ENCODE data around the gene DMAC1. TPM values are rescaled to one million over a fixed set of nuclear protein-coding genes. Genes with fewer than 3 reads are reported as not detected.

The DMAC1 gene
- total RNA-seq, 2 experiments from 2014 or later = 58.6 to 61.0 TPM

GRCh38 chr9:7780261-7780988 is 19.2 kb downstream of the DMAC1 start:
- Mint-ChIP-seq H3K36me3 (ENCODE audit: low read depth) (no peaks in the 10 kb centered on the region), H3K27ac (no peak overlapping the region), H3K4me3 (no peak overlapping the region), H3K4me1 (ENCODE audit: low read depth) (peaks cover 9% of the 10 kb centered on the region), H3K27me3 (no peaks in the 10 kb centered on the region), H3K9me3 (no peaks in the 10 kb centered on the region)
- CTCF ChIA-PET = no interaction called here
- POLR2A ChIA-PET = no interaction called here
- no peak for DNase-seq
- no peak for TF ChIP-seq CTCF (IDR thresholded peaks at IDR 0.05)
- intact Hi-C loops (cut with micrococcal nuclease) = no loop called here
- no peak for ATAC-seq

GRCh38 chr9:7778851-7779600 is 20.6 kb downstream of the DMAC1 start:
- H3K4me3 Mint-ChIP-seq = no peak overlapping the region
- CTCF ChIA-PET = no interaction called here
- intact Hi-C loops (cut with micrococcal nuclease) = no loop called here
- no peak for DNase-seq
- H3K36me3 Mint-ChIP-seq (ENCODE audit: low read depth) = no peaks in the 10 kb centered on the region
- peaks cover 4% of the 10 kb centered on the region for H3K27me3 Mint-ChIP-seq
- H3K4me1 Mint-ChIP-seq (ENCODE audit: low read depth) = peaks cover 4% of the 10 kb centered on the region
- H3K27ac Mint-ChIP-seq = no peak overlapping the region
- no peak for ATAC-seq
- no peaks in the 10 kb centered on the region for H3K9me3 Mint-ChIP-seq
- TF ChIP-seq CTCF (IDR thresholded peaks at IDR 0.05) = no peak
- POLR2A ChIA-PET = no interaction called here

DNA sequence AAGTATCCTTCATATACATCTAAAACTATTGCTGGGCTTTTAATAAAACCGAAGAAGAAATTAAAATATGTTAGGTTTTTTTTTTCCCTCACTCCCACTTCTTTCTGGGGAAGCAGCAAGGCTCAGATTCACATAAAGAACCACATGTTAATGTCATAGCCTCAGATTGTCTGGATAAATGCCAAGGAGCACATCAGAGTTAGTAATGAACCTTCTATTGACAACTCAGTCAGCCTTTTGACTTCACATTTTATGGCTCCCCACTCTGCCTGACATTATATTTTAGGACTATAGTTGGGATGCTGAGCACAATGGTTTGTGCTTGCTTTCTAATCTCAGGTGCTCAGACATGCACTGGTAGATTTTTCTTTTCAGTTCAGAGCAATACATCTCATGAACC is 21.8 kb downstream of the DMAC1 start:
- ChIA-PET POLR2A (no interaction called here), CTCF (no interaction called here)

GRCh38 chr9:7770111-7770510 is 29.5 kb downstream of the DMAC1 start:
- intact Hi-C loops (cut with micrococcal nuclease) = no loop called here
- no peaks in the 10 kb centered on the region for H3K4me1 Mint-ChIP-seq (ENCODE audit: low read depth)
- no peak overlapping the region for H3K27ac Mint-ChIP-seq
- H3K27me3 Mint-ChIP-seq = peaks cover 5% of the 10 kb centered on the region
- H3K36me3 Mint-ChIP-seq (ENCODE audit: low read depth) = no peaks in the 10 kb centered on the region
- no peak for DNase-seq
- POLR2A ChIA-PET = no interaction called here
- H3K9me3 Mint-ChIP-seq = peaks cover 2% of the 10 kb centered on the region
- no peak for ATAC-seq
- CTCF ChIA-PET = interaction anchor here (1.5 kb wide), 1 partner anchor 111 kb away, joined by 3 read pairs; no protein-coding TSS in a partner anchor
- no peak for TF ChIP-seq CTCF (IDR thresholded peaks at IDR 0.05)
- no peak overlapping the region for H3K4me3 Mint-ChIP-seq

More for the DNA sequence above, 21.8 kb downstream of the DMAC1 start:
- no peak overlapping the region for H3K4me3 Mint-ChIP-seq
- no peak for DNase-seq
- no peak for ATAC-seq
- no peak for TF ChIP-seq CTCF (IDR thresholded peaks at IDR 0.05)
- no peaks in the 10 kb centered on the region for H3K9me3 Mint-ChIP-seq
- H3K27ac Mint-ChIP-seq = no peak overlapping the region
- H3K36me3 Mint-ChIP-seq (ENCODE audit: low read depth) = no peaks in the 10 kb centered on the region
- H3K4me1 Mint-ChIP-seq (ENCODE audit: low read depth) = no peaks in the 10 kb centered on the region
- H3K27me3 Mint-ChIP-seq = peaks cover 4% of the 10 kb centered on the region
- intact Hi-C loops (cut with micrococcal nuclease) = no loop called here

DNA sequence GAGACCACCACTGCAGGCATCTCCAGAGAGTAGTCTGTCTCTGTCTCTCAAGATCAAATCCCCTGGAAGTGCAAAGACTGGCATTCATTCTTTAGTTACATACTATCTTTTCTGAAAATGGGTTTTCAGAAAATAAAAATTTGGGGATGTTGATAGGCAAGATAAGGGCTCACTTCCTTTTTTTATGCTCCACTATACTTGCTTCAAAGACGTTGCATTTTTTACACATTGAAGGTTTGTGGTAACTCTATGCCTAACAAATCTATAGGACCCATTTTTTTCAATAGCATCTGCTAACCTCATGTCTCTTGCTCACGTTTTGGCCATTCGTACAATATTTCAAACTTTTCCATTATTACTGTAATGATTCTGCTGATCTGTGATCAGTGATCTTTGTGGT is 37.0 kb downstream of the DMAC1 start:
- TF ChIP-seq CTCF (IDR thresholded peaks at IDR 0.05) = no peak
- Mint-ChIP-seq H3K9me3 (peaks cover 10% of the 10 kb centered on the region), H3K27ac (no peak overlapping the region), H3K4me1 (ENCODE audit: low read depth) (no peaks in the 10 kb centered on the region), H3K27me3 (no peaks in the 10 kb centered on the region), H3K4me3 (no peak overlapping the region), H3K36me3 (ENCODE audit: low read depth) (no peaks in the 10 kb centered on the region)
- ChIA-PET CTCF (no interaction called here), POLR2A (no interaction called here)
- DNase-seq (no peak), ATAC-seq (no peak)
- intact Hi-C loops (cut with micrococcal nuclease) = no loop called here
